HG03095 (cell line): ENCODE measurements around the gene HCRTR1.

Experiments used
- ATAC-seq: cut with Tn5 transposase; IDR thresholded peaks from one replicate; pipeline ENCODE4 v1.9.1; 2021; ENCODE audit warnings: moderate library complexity; ENCODE audit not compliant: unreplicated experiment

The HCRTR1 gene

GRCh38 chr1:31665234-31665878, 47.9 kb downstream of the HCRTR1 start:
- no peak for ATAC-seq

- no peak for ATAC-seq
Observed at GRCh38 chr1:31666263-31666963, 48.9 kb downstream of the HCRTR1 start.

- ATAC-seq: no peak
Observed at GRCh38 chr1:31667065-31667785, 49.7 kb downstream of the HCRTR1 start.

- no peak for ATAC-seq
Observed at GRCh38 chr1:31668303-31668883, 50.9 kb downstream of the HCRTR1 start.

- ATAC-seq: no peak
Observed at GRCh38 chr1:31669433-31669785, 51.9 kb downstream of the HCRTR1 start.

- ATAC-seq: no peak
Observed at GRCh38 chr1:31669786-31670592, 52.5 kb downstream of the HCRTR1 start.

GRCh38 chr1:31670593-31670964, 53.1 kb downstream of the HCRTR1 start:
- no peak for ATAC-seq

GRCh38 chr1:31671147-31671546, 53.7 kb downstream of the HCRTR1 start:
- ATAC-seq: no peak

GRCh38 chr1:31671561-31672201, 54.2 kb downstream of the HCRTR1 start:
- no peak for ATAC-seq

- no peak for ATAC-seq
Observed at GRCh38 chr1:31672986-31673385, 55.5 kb downstream of the HCRTR1 start.

- ATAC-seq: no peak
Observed at GRCh38 chr1:31673433-31673832, 55.9 kb downstream of the HCRTR1 start.

- no peak for ATAC-seq
Observed at GRCh38 chr1:31674626-31675025, 57.1 kb downstream of the HCRTR1 start.

GRCh38 chr1:31675161-31675560, 57.7 kb downstream of the HCRTR1 start:
- no peak for ATAC-seq

- ATAC-seq: no peak
Observed at GRCh38 chr1:31675756-31676155, 58.3 kb downstream of the HCRTR1 start.
